Activated T-helper 17 cell treated with anti-CD3 and anti-CD28 coated beads, Interleukin-2, amount 50 U/mL, for 72 hours (primary cell): ENCODE results near the gene KDM6B. TPM values are rescaled to one million over a fixed set of nuclear protein-coding genes. Genes with fewer than 3 reads are reported as not detected.

Experiments
- ATAC-seq: fragments of 150-1000 bp; cut with Tn5 transposase; replicated peaks from 2 replicates; pipeline ENCODE4 v1.10.0; 2021; ENCODE audit warnings: mild to moderate bottlenecking, moderate library complexity
- H3K27ac Mint-ChIP-seq: one replicate; pipeline ENCODE4 v1.8.0; 2022; ENCODE audit warnings: mixed read lengths
- H3K27me3 Mint-ChIP-seq: one replicate; pipeline ENCODE4 v1.8.0; 2022; ENCODE audit warnings: mixed read lengths
- H3K36me3 Mint-ChIP-seq: one replicate; pipeline ENCODE4 v1.8.0; 2022; ENCODE audit warnings: low read depth, mild to moderate bottlenecking, mixed read lengths
- H3K4me1 Mint-ChIP-seq: one replicate; pipeline ENCODE4 v1.8.0; 2022; ENCODE audit warnings: mixed read lengths
- H3K4me3 Mint-ChIP-seq: one replicate; pipeline ENCODE4 v1.8.0; 2022; ENCODE audit warnings: mild to moderate bottlenecking, mixed read lengths
- H3K9me3 Mint-ChIP-seq: one replicate; pipeline ENCODE4 v1.8.0; 2022; ENCODE audit warnings: mixed read lengths
- total RNA-seq, 2 donors: library from RNA; stranded (reverse); gene quantifications; one replicate each; pipeline ENCODE4 v1.2.3, GENCODE V29; 2022

Gene KDM6B
- total RNA-seq, 2 donors from 2014 or later, result 33.7 to 93.3 TPM

GRCh38 chr17:7850701-7851437 is 16.9 kb downstream of the KDM6B start:
- Mint-ChIP-seq H3K9me3 (no peaks in the 10 kb centered on the region), H3K27me3 (no peaks in the 10 kb centered on the region), H3K27ac (peak overlapping the region; percentile 71), H3K4me1 (peaks cover 12% of the 10 kb centered on the region), H3K4me3 (peak overlapping the region; percentile 66), H3K36me3 (peaks cover 71% of the 10 kb centered on the region)
- ATAC-seq, result peak; percentile 8

GRCh38 chr17:7851438-7852261 is 17.6 kb downstream of the KDM6B start:
- H3K27ac Mint-ChIP-seq, result peak overlapping the region; percentile 25
- H3K27me3 Mint-ChIP-seq, result no peaks in the 10 kb centered on the region
- peaks cover 11% of the 10 kb centered on the region for H3K4me1 Mint-ChIP-seq
- ATAC-seq, result peak; percentile 90
- H3K4me3 Mint-ChIP-seq, result peak overlapping the region; percentile 66
- H3K36me3 Mint-ChIP-seq, result peaks cover 63% of the 10 kb centered on the region
- H3K9me3 Mint-ChIP-seq, result no peaks in the 10 kb centered on the region

- Mint-ChIP-seq H3K36me3 (peaks cover 57% of the 10 kb centered on the region), H3K9me3 (no peaks in the 10 kb centered on the region), H3K4me3 (peak overlapping the region; percentile 66), H3K4me1 (peaks cover 10% of the 10 kb centered on the region), H3K27ac (no peak overlapping the region), H3K27me3 (no peaks in the 10 kb centered on the region)
- no peak for ATAC-seq
Observed at GRCh38 chr17:7852262-7852670, 18.2 kb downstream of the KDM6B start.

- no peak overlapping the region for H3K4me3 Mint-ChIP-seq
- peaks cover 10% of the 10 kb centered on the region for H3K4me1 Mint-ChIP-seq
- H3K36me3 Mint-ChIP-seq, result peaks cover 51% of the 10 kb centered on the region
- H3K27me3 Mint-ChIP-seq, result no peaks in the 10 kb centered on the region
- ATAC-seq, result no peak
- H3K27ac Mint-ChIP-seq, result no peak overlapping the region
- no peaks in the 10 kb centered on the region for H3K9me3 Mint-ChIP-seq
Observed at GRCh38 chr17:7852919-7853690, 19.1 kb downstream of the KDM6B start.

- Mint-ChIP-seq H3K36me3 (peaks cover 45% of the 10 kb centered on the region), H3K9me3 (no peaks in the 10 kb centered on the region), H3K4me3 (peak overlapping the region; percentile 15), H3K27ac (no peak overlapping the region), H3K27me3 (no peaks in the 10 kb centered on the region), H3K4me1 (peaks cover 10% of the 10 kb centered on the region)
- no peak for ATAC-seq
Observed at GRCh38 chr17:7853691-7854038, 19.6 kb downstream of the KDM6B start.

GRCh38 chr17:7854078-7854777 is 20.2 kb downstream of the KDM6B start:
- H3K4me1 Mint-ChIP-seq, result peaks cover 16% of the 10 kb centered on the region
- H3K9me3 Mint-ChIP-seq, result no peaks in the 10 kb centered on the region
- no peak for ATAC-seq
- H3K27me3 Mint-ChIP-seq, result no peaks in the 10 kb centered on the region
- peaks cover 39% of the 10 kb centered on the region for H3K36me3 Mint-ChIP-seq
- H3K27ac Mint-ChIP-seq, result no peak overlapping the region
- peak overlapping the region; percentile 15 for H3K4me3 Mint-ChIP-seq

- Mint-ChIP-seq H3K27ac (no peak within 1 kb of the TSS), H3K9me3 (no peaks in the 10 kb centered on the region), H3K4me1 (peaks cover 22% of the 10 kb centered on the region), H3K4me3 (peak within 1 kb of the TSS; percentile 15), H3K36me3 (peaks cover 31% of the 10 kb centered on the region), H3K27me3 (no peaks in the 10 kb centered on the region)
- no peak for ATAC-seq
Observed at GRCh38 chr17:7854851-7855659, 21.0 kb downstream of the KDM6B start, which contains the start of gene TMEM88. Gene TMEM88, plus strand, starts transcription at chr17:7855066. Its CDS starts 9 bp downstream, at chr17:7855075.

GRCh38 chr17:7855660-7856010 is 21.6 kb downstream of the KDM6B start:
- H3K4me1 Mint-ChIP-seq, result peaks cover 22% of the 10 kb centered on the region
- H3K4me3 Mint-ChIP-seq, result no peak overlapping the region
- H3K27me3 Mint-ChIP-seq, result no peaks in the 10 kb centered on the region
- no peaks in the 10 kb centered on the region for H3K9me3 Mint-ChIP-seq
- peaks cover 25% of the 10 kb centered on the region for H3K36me3 Mint-ChIP-seq
- ATAC-seq, result no peak
- no peak overlapping the region for H3K27ac Mint-ChIP-seq

- no peak for ATAC-seq
- H3K27ac Mint-ChIP-seq, result no peak overlapping the region
- H3K27me3 Mint-ChIP-seq, result no peaks in the 10 kb centered on the region
- peaks cover 20% of the 10 kb centered on the region for H3K36me3 Mint-ChIP-seq
- H3K4me1 Mint-ChIP-seq, result peaks cover 18% of the 10 kb centered on the region
- no peaks in the 10 kb centered on the region for H3K9me3 Mint-ChIP-seq
- no peak overlapping the region for H3K4me3 Mint-ChIP-seq
Observed at GRCh38 chr17:7856011-7856810, 22.2 kb downstream of the KDM6B start.

GRCh38 chr17:7856811-7857712 is 23.0 kb downstream of the KDM6B start, which contains the start of gene NAA38:
Gene NAA38, minus strand, starts transcription at chr17:7857559. Its CDS starts 96 bp downstream, at chr17:7857463.
- H3K27ac Mint-ChIP-seq, result no peak within 1 kb of the TSS
- no peaks in the 10 kb centered on the region for H3K27me3 Mint-ChIP-seq
- H3K4me1 Mint-ChIP-seq, result peaks cover 18% of the 10 kb centered on the region
- H3K36me3 Mint-ChIP-seq, result peaks cover 11% of the 10 kb centered on the region
- H3K4me3 Mint-ChIP-seq, result no peak within 1 kb of the TSS
- no peaks in the 10 kb centered on the region for H3K9me3 Mint-ChIP-seq
- peak; percentile 91 for ATAC-seq

- H3K27me3 Mint-ChIP-seq, result no peaks in the 10 kb centered on the region
- H3K4me1 Mint-ChIP-seq, result peaks cover 18% of the 10 kb centered on the region
- no peak within 1 kb of the TSS for H3K4me3 Mint-ChIP-seq
- peak; percentile 57 for ATAC-seq
- peaks cover 2% of the 10 kb centered on the region for H3K36me3 Mint-ChIP-seq
- H3K27ac Mint-ChIP-seq, result no peak within 1 kb of the TSS
- H3K9me3 Mint-ChIP-seq, result no peaks in the 10 kb centered on the region
Observed at GRCh38 chr17:7857713-7858521, 23.9 kb downstream of the KDM6B start, which contains the start of gene CYB5D1. Gene CYB5D1, plus strand, starts transcription at chr17:7858003. Its CDS starts 132 bp downstream, at chr17:7858135.
